ENCODE data around the gene TRIB2.

The TRIB2 gene

GRCh38 chr2:12721566-12722446 lies 5.1 kb downstream of the TRIB2 start:
- DNase-seq: no peak

GRCh38 chr2:12722447-12723316 lies 5.9 kb downstream of the TRIB2 start:
- no peak for DNase-seq

- DNase-seq: no peak
Observed at GRCh38 chr2:12723736-12724463, 7.2 kb downstream of the TRIB2 start.

- DNase-seq: no peak
Observed at GRCh38 chr2:12725233-12726187, 8.8 kb downstream of the TRIB2 start.

- DNase-seq: no peak
Observed at GRCh38 chr2:12726271-12726670, 9.5 kb downstream of the TRIB2 start.

GRCh38 chr2:12727065-12727464 lies 10.3 kb downstream of the TRIB2 start:
- DNase-seq: no peak

GRCh38 chr2:12727641-12728040 lies 10.9 kb downstream of the TRIB2 start:
- no peak for DNase-seq

- DNase-seq: no peak
Observed at GRCh38 chr2:12728221-12728777, 11.6 kb downstream of the TRIB2 start.

- no peak for DNase-seq
Observed at GRCh38 chr2:12730265-12730664, 13.5 kb downstream of the TRIB2 start.

- no peak for DNase-seq
Observed at GRCh38 chr2:12731701-12732280, 15.1 kb downstream of the TRIB2 start.

GRCh38 chr2:12732651-12733050 lies 15.9 kb downstream of the TRIB2 start:
- DNase-seq: no peak

GRCh38 chr2:12733846-12734245 lies 17.1 kb downstream of the TRIB2 start:
- no peak for DNase-seq

- no peak for DNase-seq
Observed at GRCh38 chr2:12734914-12735654, 18.3 kb downstream of the TRIB2 start.

GRCh38 chr2:12737297-12737696 lies 20.6 kb downstream of the TRIB2 start:
- no peak for DNase-seq

- DNase-seq: no peak
Observed at GRCh38 chr2:12737738-12738485, 21.2 kb downstream of the TRIB2 start.

- DNase-seq: no peak
Observed at GRCh38 chr2:12739721-12740254, 23.1 kb downstream of the TRIB2 start.

GRCh38 chr2:12741380-12741779 lies 24.6 kb downstream of the TRIB2 start:
- DNase-seq: no peak

GRCh38 chr2:12742891-12743290 lies 26.2 kb downstream of the TRIB2 start:
- no peak for DNase-seq

GRCh38 chr2:12750166-12750905 lies 33.6 kb downstream of the TRIB2 start:
- DNase-seq: no peak
